ENCODE data around the gene AASDH.

- TF ChIP-seq CTCF (IDR thresholded peaks at IDR 0.05) (no peak), EZH2 (IDR thresholded peaks at IDR 0.05; ENCODE audit: borderline replicate concordance, insufficient read depth, low read depth, low read length, poor library complexity, severe bottlenecking) (no peak)
Measured at GRCh38 chr4:56417396-56417795, 30.1 kb upstream of the AASDH start.

All from B cell (primary cell).